K562 (cell line): Measurements from ENCODE around the gene MXRA7. TPM values are rescaled to one million over a fixed set of nuclear protein-coding genes. Genes with fewer than 3 reads are reported as not detected.

Experiments
- BRD4 ChIP-seq: fragments of 200-600 bp; sonication (generic); IDR thresholded peaks from 2 replicates; pipeline ENCODE4 v1.6.1; 2017; ENCODE audit warnings: inconsistent platforms
- BRD9 ChIP-seq: fragments of 450-650 bp; IDR thresholded peaks from 2 replicates; pipeline ENCODE4 v1.6.1; 2018; ENCODE audit warnings: low read depth; ENCODE audit not compliant: partially characterized antibody
- ESRRA ChIP-seq: fragments of 450-650 bp; IDR thresholded peaks from 2 replicates; pipeline ENCODE4 v1.6.1; 2014; ENCODE audit warnings: low read depth, mild to moderate bottlenecking, moderate library complexity, borderline replicate concordance
- HMGN3 ChIP-seq: IDR thresholded peaks from 2 replicates; pipeline ENCODE4 v1.6.1; 2011; ENCODE audit warnings: borderline replicate concordance, low read depth, mild to moderate bottlenecking, mixed read lengths, low read length; ENCODE audit not compliant: insufficient read length; ENCODE audit errors: extremely low read depth
- HOXB6 ChIP-seq: fragments of 250-450 bp; sonication (Bioruptor Pico); IDR thresholded peaks from 2 replicates; pipeline ENCODE4 v1.5.1; 2022; ENCODE audit warnings: mild to moderate bottlenecking, borderline replicate concordance
- MTA2 ChIP-seq: fragments of 450-650 bp; IDR thresholded peaks from 2 replicates; pipeline ENCODE4 v1.6.1; 2016; ENCODE audit warnings: low read depth
- MYNN ChIP-seq, 2 experiments: sonication (generic); formaldehyde crosslinking in 1 of 2; IDR thresholded peaks; 2 replicates each; pipeline versions ENCODE4 v1.5.0 to v1.6.1; 2016 to 2020; ENCODE audit warnings: antibody characterized with exemption in 1 of 2, missing genetic modification reagents in 1 of 2
- ZC3H4 ChIP-seq: sonication (generic); formaldehyde crosslinking; IDR thresholded peaks from 2 replicates; pipeline ENCODE4 v1.9.0; 2021; ENCODE audit warnings: missing genetic modification reagents, borderline replicate concordance
- ZNF766 ChIP-seq: fragments of 200-800 bp; sonication (Bioruptor generic); conservative IDR thresholded peaks from 2 replicates; pipeline ENCODE4 v1.6.1; 2016; ENCODE audit warnings: missing genetic modification characterization, missing compliant biosample characterization
- polyA plus RNA-seq, 8 experiments: library from polyadenylated mRNA; depleted of rRNA in 4 of 8; stranded (reverse) in 5 of 8; unstranded in 3 of 8; fragments of >200 nt; fragmentation: Nextera tagmentation in 2 of 8; fragmentation: Illumina TruSeq in 1 of 8; extraction: Ambion mirVana in 2 of 8; extraction: Trizol in 1 of 8; gene quantifications; 2 replicates each; pipeline versions ENCODE4 v1.2.1 to v1.2.3, GENCODE V29; 2011 to 2014; ENCODE audit warnings: inconsistent platforms in 1 of 8, missing spikeins in 1 of 8
- total RNA-seq, 7 experiments: library from RNA; depleted of rRNA in 6 of 7; stranded (reverse); fragments of >200 nt in 6 of 7; fragmentation: Illumina TruSeq in 2 of 7; extraction: Trizol in 2 of 7; gene quantifications; 2 replicates each; pipeline versions ENCODE4 v1.2.1 to v1.2.3, GENCODE V29; 2011 to 2021; ENCODE audit warnings: low replicate concordance in 1 of 7
- TF ChIP-seq, protein P1 (sequence below): sonication (generic); formaldehyde crosslinking; IDR thresholded peaks from 2 replicates; pipeline ENCODE4 v1.8.0; 2022; ENCODE audit warnings: mild to moderate bottlenecking, missing genetic modification reagents, borderline replicate concordance
- TF ChIP-seq, protein P2 (sequence below): fragments of 200-600 bp; sonication (generic); IDR thresholded peaks from one replicate; pipeline ENCODE4 v1.6.1; 2012; ENCODE audit warnings: mild to moderate bottlenecking, low read depth, low read length, inconsistent platforms

MXRA7 gene
- total and polyA plus RNA-seq, 9 of the 15 experiments (the other 6 are each of a cell fraction or from before 2014, with no cell fraction given): 2.6 to 38.4 (median 14.3) TPM

DNA sequence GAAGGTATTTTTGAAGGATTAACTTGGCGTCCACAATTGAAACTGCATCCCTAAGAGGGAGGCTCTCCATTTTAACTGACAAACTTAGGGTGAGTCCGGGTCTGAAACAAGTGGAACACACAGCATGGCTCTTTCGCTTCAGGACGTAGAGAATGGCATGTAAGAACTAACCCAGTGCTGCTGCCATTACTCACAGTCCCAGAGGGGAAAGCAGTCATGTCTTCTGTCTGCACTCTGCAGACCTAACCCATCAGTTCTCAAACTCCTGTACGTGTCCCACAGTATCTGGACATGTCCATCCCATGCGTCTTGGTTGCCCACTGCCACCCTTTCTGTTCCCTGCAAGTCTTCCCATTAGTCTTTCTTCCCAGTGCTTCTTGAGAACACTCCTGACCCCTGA, 67.8 kb downstream of the MXRA7 start (continued):
- TF ChIP-seq, protein P1, sequence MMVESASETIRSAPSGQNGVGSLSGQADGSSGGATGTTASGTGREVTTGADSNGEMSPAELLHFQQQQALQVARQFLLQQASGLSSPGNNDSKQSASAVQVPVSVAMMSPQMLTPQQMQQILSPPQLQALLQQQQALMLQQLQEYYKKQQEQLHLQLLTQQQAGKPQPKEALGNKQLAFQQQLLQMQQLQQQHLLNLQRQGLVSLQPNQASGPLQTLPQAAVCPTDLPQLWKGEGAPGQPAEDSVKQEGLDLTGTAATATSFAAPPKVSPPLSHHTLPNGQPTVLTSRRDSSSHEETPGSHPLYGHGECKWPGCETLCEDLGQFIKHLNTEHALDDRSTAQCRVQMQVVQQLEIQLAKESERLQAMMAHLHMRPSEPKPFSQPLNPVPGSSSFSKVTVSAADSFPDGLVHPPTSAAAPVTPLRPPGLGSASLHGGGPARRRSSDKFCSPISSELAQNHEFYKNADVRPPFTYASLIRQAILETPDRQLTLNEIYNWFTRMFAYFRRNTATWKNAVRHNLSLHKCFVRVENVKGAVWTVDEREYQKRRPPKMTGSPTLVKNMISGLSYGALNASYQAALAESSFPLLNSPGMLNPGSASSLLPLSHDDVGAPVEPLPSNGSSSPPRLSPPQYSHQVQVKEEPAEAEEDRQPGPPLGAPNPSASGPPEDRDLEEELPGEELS (CRISPR knock-in tag): no peak
- no peak for TF ChIP-seq ZNF766 (CRISPR knock-in tag)
- TF ChIP-seq MYNN (IDR thresholded peaks at IDR 0.05): no peak
- no peak for TF ChIP-seq MYNN (CRISPR knock-in tag; IDR thresholded peaks at IDR 0.05)
- TF ChIP-seq ESRRA: no peak
- peak; percentile 91; the same call in 1 of the 2 replicates for TF ChIP-seq ZC3H4
- no peak for TF ChIP-seq HOXB6 (CRISPR knock-in tag)
- TF ChIP-seq, protein P2, sequence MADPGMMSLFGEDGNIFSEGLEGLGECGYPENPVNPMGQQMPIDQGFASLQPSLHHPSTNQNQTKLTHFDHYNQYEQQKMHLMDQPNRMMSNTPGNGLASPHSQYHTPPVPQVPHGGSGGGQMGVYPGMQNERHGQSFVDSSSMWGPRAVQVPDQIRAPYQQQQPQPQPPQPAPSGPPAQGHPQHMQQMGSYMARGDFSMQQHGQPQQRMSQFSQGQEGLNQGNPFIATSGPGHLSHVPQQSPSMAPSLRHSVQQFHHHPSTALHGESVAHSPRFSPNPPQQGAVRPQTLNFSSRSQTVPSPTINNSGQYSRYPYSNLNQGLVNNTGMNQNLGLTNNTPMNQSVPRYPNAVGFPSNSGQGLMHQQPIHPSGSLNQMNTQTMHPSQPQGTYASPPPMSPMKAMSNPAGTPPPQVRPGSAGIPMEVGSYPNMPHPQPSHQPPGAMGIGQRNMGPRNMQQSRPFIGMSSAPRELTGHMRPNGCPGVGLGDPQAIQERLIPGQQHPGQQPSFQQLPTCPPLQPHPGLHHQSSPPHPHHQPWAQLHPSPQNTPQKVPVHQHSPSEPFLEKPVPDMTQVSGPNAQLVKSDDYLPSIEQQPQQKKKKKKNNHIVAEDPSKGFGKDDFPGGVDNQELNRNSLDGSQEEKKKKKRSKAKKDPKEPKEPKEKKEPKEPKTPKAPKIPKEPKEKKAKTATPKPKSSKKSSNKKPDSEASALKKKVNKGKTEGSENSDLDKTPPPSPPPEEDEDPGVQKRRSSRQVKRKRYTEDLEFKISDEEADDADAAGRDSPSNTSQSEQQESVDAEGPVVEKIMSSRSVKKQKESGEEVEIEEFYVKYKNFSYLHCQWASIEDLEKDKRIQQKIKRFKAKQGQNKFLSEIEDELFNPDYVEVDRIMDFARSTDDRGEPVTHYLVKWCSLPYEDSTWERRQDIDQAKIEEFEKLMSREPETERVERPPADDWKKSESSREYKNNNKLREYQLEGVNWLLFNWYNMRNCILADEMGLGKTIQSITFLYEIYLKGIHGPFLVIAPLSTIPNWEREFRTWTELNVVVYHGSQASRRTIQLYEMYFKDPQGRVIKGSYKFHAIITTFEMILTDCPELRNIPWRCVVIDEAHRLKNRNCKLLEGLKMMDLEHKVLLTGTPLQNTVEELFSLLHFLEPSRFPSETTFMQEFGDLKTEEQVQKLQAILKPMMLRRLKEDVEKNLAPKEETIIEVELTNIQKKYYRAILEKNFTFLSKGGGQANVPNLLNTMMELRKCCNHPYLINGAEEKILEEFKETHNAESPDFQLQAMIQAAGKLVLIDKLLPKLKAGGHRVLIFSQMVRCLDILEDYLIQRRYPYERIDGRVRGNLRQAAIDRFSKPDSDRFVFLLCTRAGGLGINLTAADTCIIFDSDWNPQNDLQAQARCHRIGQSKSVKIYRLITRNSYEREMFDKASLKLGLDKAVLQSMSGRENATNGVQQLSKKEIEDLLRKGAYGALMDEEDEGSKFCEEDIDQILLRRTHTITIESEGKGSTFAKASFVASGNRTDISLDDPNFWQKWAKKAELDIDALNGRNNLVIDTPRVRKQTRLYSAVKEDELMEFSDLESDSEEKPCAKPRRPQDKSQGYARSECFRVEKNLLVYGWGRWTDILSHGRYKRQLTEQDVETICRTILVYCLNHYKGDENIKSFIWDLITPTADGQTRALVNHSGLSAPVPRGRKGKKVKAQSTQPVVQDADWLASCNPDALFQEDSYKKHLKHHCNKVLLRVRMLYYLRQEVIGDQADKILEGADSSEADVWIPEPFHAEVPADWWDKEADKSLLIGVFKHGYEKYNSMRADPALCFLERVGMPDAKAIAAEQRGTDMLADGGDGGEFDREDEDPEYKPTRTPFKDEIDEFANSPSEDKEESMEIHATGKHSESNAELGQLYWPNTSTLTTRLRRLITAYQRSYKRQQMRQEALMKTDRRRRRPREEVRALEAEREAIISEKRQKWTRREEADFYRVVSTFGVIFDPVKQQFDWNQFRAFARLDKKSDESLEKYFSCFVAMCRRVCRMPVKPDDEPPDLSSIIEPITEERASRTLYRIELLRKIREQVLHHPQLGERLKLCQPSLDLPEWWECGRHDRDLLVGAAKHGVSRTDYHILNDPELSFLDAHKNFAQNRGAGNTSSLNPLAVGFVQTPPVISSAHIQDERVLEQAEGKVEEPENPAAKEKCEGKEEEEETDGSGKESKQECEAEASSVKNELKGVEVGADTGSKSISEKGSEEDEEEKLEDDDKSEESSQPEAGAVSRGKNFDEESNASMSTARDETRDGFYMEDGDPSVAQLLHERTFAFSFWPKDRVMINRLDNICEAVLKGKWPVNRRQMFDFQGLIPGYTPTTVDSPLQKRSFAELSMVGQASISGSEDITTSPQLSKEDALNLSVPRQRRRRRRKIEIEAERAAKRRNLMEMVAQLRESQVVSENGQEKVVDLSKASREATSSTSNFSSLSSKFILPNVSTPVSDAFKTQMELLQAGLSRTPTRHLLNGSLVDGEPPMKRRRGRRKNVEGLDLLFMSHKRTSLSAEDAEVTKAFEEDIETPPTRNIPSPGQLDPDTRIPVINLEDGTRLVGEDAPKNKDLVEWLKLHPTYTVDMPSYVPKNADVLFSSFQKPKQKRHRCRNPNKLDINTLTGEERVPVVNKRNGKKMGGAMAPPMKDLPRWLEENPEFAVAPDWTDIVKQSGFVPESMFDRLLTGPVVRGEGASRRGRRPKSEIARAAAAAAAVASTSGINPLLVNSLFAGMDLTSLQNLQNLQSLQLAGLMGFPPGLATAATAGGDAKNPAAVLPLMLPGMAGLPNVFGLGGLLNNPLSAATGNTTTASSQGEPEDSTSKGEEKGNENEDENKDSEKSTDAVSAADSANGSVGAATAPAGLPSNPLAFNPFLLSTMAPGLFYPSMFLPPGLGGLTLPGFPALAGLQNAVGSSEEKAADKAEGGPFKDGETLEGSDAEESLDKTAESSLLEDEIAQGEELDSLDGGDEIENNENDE: no peak
- TF ChIP-seq BRD9: peak; percentile 31
- no peak for TF ChIP-seq MTA2
- 0 out of 2 replicates have a peak, but pooled peaks have one; percentile 37 for TF ChIP-seq BRD4
- no peak for TF ChIP-seq HMGN3
- TF ChIP-seq, all 486 proteins: peak for 24
